GM18520 (cell line): Measurements from ENCODE around the gene MARK3.

ENCODE experiments used
- ATAC-seq: cut with Tn5 transposase; IDR thresholded peaks from one replicate; pipeline ENCODE4 v1.9.1; 2021; ENCODE audit not compliant: unreplicated experiment

Gene MARK3

DNA sequence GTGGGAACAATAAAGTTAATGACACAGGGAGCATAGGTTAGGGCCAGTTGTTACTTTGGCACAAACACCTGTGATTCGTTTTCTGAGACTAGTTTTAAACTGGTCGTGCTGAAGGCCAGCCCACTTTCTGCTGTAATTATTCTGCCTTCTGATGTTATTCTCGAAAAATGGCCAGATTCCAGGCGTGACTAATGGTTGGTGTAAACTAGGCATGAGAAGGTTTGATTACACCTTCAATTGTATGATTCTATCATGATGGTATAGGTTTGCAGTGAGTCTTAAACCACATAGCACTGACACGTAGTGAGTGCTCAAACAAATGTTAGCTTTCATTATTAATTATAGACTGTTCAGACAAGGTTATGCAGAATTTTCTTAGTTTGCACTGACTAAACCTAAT is 98.4 kb downstream of the MARK3 start:
- no peak for ATAC-seq

DNA sequence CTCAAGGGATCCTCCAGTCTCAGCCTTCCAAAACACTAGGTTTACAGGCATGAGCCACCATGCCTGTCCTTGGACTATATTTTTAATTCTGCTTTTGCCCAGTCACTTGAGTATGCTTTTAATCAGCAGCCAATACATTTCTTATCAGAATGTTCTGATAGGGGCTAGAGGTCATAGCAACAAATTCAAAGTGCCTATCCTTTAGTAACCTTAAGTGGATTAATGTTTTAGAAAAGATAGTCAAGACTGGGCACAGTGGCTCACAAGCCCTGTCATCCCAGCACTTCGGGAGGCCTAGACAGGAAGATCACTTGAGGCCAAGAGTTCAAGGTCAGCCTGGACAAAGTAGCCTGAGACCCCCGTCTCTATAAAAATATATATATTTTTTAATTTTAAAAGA is 100.3 kb downstream of the MARK3 start:
- ATAC-seq, result no peak

DNA sequence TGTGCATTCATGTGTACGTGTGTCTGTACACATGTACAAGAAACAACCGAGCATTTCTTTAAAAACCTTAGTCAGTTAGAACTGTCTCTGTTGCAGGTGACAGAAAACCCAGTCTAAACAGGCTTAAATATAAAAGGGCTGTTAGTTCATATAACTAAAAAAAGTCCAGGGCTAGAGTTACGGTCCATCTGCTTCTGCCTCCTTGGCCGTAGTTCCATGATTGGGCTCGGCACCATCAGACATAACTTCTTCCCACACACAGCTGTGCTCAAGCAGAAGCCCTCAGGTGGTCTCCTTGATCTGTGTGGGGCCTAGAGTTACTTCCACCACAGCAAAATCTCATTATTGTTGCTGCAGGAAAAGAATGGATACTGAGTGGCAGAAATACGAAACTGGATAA is 102.9 kb downstream of the MARK3 start:
- no peak for ATAC-seq

DNA sequence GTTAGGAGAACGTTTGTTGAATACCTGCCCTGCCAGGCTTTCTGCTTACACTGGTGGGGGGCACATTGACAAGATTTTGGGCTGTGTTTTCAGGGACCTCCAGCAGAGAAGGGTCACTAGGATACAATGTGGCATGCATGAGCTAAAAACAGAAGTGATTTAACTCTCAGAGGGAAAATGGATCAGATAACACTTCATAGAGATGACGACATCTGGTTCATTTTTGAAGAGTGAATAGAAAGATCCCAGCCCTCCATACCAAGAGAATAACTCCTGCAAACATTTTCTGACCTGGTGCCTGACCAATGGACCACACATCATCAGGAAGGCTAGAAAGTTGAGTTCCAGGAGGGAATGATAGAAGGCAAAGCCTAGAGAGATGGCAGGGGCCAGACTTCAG is 103.7 kb downstream of the MARK3 start:
- ATAC-seq, result no peak

DNA sequence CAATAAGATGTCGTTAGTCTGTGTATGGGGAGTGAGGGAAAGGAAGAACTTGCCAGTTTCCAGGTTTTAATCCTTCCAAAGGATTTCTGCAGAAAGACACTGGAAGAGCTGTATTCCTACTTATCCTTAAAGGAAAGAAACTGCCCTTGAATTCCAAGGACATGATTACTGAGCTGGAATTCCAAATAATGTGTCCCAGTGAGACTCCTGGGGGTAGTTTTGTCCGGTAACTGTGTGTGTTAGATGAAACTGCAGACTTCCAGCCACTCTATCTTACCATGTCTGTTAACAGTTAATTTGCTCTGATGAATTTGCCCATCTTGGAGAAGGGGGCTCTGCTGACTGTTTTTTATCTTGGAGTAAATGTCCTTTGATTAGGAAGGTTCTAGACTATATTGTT is 104.4 kb downstream of the MARK3 start:
- ATAC-seq, result no peak

DNA sequence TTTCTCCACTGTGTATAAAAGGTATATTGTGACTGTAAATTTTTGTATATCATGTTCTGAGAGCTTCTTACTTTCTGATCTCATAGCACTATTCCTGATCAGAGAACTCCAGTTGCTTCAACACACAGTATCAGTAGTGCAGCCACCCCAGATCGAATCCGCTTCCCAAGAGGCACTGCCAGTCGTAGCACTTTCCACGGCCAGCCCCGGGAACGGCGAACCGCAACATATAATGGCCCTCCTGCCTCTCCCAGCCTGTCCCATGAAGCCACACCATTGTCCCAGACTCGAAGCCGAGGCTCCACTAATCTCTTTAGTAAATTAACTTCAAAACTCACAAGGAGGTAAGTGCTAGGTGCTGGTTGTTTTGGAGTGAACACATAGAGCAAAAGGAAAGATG is 106.5 kb downstream of the MARK3 start:
- no peak for ATAC-seq

DNA sequence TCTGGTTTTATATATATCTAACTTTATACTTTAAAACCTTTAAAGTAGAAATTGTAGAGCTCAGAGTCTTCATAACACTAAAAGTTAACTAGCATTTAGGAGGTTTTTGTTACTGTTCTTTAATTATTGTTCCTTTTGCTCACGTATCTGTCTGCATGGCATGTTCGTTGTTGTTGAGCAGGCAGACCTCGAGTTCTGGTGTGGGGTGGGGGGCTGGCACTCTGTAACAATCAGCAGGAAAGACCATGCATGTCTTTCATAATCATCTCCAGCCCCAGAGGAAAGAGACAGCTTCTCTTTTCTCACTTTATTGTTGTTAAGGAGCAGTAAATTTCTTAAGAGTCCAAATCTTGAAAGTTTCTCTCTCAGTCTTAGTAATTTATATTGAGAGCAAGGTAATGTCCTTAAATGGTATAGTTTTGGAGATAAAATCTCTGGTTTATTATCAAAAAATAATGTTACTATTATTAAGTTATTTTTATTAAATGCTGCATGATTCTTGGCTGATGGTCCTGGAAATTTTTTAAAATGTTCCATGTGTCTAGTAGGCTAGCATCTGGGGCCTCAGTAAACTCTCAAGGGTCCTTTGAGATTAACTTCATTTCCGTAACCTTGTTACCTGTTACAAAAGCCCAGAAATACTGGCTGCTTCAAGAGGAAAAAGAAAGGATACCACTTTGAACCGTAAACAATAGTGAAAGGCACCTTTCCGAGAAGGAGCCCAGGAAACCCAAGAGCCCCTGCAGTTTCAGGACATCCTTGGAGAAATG is 107.1 kb downstream of the MARK3 start:
- ATAC-seq, result no peak

DNA sequence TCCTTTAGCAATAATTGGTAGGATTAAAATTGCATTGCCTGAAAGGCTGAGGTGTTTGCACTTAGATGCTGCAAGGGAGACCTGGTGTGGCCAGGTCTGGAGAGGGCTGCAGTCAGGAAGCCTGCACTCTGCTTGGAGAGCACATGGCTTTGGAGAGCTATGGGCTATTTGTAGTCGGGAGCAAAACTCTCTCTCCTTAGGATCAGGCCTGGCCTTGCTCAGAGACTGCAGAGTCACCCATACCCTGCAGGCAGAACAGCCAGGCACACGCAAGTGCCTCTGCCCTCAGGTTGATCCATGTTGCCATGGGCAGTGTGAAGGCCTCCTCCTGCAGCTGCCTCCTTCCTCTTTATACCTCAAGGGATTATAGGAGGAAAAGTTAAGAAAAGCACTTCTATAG is 110.6 kb downstream of the MARK3 start:
- no peak for ATAC-seq

DNA sequence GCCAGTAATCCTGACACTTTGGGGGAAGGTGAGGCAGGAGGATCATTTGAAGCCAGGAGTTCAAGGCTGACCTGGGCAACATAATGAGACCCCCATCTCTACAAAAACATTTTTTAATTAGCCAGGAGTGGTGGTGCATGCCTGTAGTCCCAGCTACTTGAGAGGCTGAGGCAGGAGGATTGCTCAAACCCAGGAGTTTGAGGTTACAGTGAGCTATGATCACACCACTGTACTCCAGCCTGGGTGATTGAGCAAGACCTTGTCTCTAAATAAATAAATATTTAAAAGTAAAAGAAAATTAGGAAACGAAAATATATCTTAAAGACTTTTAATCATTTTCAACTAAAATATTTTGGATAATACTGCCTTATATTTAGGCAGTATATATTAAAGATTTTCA is 111.6 kb downstream of the MARK3 start:
- no peak for ATAC-seq

DNA sequence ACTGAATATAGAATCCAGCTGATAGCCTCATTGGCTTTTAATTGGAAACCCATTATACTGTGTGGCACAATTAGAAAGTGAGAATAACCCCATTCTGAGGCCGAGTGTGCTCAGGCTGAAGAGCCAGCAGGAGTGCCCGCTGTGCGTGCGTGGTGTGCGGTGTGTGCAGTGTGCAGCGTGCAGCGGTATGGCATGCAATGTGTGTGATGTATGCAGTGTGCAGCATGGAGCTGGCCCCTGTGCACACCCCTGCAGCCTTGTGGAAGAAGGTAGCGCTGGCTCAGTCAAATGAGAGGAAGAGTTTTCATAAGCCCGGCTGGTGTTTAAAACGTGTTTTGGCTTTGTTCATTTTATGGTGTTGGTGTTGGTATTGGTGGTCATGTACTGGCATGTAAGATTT is 114.5 kb downstream of the MARK3 start:
- ATAC-seq, result no peak

DNA sequence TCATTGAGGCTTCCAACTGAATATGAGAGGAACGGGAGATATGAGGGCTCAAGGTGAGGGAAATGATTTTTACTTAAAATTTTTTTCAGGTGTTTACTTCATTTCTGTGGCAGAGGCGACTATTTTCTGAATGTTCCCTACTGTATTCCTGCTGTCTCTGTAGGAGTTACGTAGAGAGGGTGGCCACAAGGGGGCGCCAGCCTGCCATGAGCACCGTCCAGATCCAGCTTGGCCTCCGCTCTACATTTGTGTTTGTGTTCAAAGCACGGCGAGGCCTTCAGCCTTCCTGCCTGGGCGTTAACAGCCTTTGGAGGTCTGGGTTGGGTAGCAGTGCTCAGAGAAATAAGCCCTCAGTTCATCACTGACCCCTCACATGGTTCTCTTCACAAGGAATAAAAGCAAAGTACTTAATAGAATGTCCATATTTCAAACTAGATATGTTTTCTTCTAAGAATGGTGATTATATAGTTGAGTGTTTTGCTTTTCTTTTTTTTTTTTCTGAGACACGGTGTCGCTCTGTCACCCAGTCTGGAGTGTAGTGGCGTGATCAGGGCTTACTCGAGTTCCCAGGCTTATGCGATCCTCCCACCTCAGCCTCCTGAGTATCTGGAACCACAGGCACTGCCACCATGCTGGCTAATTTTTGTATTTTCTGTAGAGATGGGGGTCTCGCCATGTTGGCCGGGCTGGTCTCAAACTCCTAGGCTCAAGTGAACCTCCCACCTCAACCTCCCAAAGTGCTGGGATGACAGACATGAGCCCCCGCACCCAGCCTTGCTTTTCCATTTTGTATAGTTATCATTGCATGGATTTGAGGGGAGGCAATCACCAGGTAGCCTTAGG is 115.2 kb downstream of the MARK3 start:
- ATAC-seq, result no peak

DNA sequence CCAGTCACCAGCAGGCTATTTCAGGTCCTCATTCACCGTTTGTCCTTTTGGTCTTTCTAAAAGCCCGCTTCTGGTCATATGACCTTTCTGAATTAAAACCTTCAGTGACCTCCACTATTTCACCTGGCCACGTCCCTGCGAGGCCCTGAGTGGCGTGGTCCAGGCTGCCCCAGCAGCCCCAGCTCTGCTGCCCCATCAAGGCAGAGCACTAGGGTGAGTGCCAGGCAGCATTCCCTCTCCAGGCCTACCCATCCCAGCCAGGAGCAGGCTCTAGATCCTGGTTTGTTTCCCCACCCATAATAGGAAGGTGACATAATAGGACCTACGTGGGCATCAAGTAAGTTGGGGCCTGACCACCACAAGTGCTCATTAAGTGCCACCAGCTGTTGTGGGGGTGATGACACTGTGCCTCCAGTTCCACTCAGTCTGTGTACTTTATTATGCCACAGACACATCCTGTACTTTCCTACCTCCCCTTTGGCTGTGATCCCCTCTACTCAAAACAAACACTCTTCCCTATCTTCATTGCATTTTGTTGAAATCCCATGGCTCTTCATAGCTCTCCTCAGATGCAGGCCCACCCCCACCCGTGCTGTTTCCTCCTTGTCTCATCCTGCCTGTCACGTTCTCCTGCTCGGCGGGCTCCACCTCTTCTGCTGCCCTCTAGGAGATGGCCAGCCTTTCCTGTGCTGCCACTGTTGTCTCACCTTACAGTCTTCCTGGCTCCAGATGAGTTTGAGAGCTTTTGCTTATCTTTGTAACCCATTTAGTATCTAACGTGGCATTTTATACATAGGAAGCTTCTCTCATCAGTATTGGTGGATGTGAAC is 116.0 kb downstream of the MARK3 start:
- no peak for ATAC-seq

DNA sequence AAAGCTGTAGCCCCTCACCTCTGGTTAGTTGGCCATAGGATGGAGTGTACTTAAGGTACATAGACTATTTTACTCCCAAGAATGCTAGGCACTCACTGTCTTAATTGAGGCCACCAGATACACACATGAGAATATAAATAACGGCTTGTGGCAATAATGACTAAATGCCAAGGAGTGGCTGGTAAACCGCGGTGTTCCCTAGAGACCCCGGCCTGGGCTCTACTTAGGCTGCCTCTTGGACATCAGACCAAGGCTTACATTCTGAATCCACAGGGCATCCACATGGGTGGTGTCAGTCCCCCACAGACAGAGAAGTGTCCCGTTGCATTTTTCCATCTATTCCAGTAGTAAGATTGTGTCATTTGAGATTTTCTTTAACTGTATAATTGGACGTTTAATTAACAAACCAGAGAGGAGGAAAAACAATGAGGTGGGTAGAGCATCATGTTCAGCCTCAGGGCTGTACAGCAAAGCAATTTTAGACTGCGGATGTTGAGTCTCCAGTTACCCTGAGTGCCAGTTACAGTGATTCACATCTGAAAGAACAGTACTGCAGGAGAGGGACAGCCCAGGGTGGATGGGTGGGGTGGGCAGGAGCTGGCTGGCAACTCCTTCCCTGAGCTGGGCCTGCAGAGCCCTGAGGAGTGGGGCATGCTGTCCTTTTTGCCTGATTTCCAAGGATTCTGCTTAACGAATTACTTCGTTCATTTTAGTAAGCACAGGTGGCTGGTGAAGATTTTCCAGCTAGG is 116.9 kb downstream of the MARK3 start:
- no peak for ATAC-seq

DNA sequence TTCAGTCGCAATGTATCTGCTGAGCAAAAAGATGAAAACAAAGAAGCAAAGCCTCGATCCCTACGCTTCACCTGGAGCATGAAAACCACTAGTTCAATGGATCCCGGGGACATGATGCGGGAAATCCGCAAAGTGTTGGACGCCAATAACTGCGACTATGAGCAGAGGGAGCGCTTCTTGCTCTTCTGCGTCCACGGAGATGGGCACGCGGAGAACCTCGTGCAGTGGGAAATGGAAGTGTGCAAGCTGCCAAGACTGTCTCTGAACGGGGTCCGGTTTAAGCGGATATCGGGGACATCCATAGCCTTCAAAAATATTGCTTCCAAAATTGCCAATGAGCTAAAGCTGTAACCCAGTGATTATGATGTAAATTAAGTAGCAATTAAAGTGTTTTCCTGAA is 117.7 kb downstream of the MARK3 start:
- no peak for ATAC-seq

DNA sequence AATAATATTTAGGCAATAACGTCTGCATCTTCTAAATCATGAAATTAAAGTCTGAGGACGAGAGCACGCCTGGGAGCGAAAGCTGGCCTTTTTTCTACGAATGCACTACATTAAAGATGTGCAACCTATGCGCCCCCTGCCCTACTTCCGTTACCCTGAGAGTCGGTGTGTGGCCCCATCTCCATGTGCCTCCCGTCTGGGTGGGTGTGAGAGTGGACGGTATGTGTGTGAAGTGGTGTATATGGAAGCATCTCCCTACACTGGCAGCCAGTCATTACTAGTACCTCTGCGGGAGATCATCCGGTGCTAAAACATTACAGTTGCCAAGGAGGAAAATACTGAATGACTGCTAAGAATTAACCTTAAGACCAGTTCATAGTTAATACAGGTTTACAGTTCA is 118.1 kb downstream of the MARK3 start:
- no peak for ATAC-seq

DNA sequence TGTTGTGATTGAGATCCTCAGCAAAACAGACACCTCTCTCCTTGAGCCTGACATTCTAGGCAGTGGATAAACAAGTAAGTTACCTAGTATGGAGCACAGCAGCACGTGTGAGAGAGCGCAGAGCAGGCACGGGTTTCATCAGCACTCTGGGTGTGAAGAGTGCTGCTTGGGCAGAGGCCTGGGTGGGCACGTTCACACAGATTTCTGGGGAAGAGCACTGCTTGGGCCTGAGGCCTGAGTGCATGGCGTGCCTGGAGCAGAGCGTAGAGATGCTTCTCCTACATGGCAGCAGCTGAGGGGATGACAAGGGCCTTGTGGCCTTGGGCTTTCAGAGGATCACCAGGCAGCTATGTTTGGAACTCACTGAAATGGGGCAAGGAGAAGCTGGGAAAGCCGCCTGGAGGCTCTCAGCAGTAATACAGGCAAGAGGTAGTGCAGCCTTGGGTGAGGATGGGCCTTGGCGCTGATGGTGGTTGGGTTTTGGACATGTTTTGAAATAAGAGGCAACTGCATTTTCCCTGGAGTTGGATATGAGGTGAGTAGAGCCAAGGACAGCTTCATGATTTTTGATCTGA is 119.9 kb downstream of the MARK3 start:
- ATAC-seq, result no peak

DNA sequence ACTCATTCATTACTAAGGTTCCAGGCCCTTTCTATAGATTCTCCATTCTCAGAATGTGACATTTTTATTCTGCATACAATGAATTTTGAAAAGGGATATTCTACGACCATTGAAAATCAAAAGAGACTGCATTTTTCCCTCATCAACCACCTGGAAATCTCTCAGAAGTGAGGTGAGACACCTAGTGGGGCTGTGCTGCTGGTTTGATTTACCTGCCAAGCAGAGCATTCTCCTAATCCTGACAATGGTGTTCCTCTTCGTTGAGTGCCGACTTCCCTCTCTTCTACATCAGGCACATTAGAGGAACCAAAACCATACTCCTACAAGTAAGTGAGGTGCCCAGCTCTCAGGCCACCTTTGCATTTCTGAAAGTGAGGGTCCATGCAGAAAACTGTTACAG is 122.5 kb downstream of the MARK3 start:
- ATAC-seq, result no peak

DNA sequence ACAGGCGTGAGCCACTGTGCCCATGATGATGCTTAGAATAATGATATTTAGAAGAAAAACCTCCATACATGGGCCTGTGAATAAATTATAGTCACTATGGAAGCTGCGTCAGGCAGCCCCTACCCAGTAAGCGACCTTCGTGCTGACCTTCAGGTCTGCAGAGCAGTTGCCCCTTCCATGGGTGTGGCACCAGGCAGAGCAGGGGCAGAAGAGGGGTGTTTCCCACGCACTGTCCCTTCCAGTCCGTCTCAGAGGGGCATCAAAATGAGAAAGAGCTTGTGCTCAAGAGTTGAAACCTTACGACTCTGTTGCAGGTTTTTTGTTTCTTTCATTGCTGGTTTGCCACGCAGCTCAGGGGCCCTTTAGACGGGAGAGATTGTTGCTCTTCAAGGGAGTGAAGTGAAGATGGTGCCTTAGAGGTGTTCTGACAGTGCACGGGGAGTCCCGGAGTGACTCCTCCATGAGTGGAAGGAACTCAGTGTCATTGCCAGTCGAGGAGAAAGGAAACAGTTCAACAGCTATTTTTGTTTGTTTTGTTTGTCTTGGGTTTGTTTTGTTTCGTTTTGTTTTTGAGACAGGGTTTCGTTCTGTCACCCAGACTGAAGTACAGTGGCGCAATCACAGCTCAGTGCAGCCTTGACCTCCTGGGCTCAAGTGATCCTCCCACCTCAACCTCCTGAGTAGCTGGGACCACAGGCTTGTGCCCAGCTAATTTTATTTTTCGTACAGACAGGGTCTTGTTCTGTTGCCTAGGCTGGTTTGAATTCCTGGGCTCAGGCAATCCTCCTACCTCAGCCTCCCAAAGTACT is 123.5 kb downstream of the MARK3 start:
- no peak for ATAC-seq

DNA sequence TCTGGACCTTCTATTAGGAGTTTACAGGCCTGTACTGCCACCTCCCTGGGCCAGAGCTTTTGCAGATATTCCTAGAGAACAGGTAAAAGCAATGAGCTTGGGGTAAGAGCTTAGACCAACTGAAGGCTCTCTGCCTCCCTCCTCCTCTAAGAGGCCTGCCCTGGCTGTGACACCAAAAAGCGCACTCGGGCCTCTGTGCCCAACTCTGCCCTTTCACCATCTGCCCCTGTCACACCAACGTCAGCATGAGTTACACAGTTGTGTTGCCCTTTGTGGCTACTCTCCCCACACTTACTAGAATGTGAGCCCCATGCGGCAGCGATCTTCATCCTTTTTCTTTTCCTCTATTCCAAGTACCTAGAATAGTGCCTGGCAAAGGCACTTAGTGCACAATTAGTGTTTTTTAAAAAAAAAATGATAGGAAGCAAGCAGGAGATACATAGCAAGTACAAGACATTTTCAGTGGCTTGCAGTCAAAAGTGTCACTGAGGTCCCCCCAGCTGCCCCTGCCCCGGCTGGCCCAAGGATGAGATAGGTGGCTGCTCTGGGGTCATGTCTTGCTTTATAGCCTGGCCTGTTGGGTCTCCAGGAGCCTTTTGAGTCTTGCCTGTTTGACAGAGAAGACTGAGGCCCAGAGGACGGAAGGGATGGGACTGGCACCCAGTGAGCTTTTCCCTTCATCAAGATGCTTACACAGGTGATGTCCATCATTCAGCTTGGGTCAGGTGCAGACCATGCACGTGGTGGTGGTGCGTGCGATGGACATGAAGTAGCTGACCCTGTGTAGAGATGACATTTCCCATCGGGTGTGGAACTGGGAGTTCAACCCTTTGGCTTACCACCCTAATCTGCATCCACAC is 124.9 kb downstream of the MARK3 start:
- no peak for ATAC-seq
